ENCODE data around the gene CACNA2D4.

- TF ChIP-seq ZNF33A (CRISPR knock-in tag; IDR thresholded peaks at IDR 0.05; ENCODE audit: borderline replicate concordance), result no peak
- no peak for TF ChIP-seq MLX (CRISPR knock-in tag; IDR thresholded peaks at IDR 0.05)
- no peak for TF ChIP-seq RFX5 (IDR thresholded peaks at IDR 0.05; ENCODE audit: low read depth, low read length)
- TF ChIP-seq ZNF839 (CRISPR knock-in tag; IDR thresholded peaks at IDR 0.05; ENCODE audit: borderline replicate concordance), result no peak
- no peak for TF ChIP-seq SOX6 (IDR thresholded peaks at IDR 0.05)
- TF ChIP-seq SOX6 (CRISPR knock-in tag; IDR thresholded peaks at IDR 0.05), result no peak
- TF ChIP-seq ZNF512 (CRISPR knock-in tag; IDR thresholded peaks at IDR 0.05), result no peak
- TF ChIP-seq CTCF (CRISPR knock-in tag; IDR thresholded peaks at IDR 0.05), result no peak
- no peak for TF ChIP-seq ZHX1 (CRISPR knock-in tag; IDR thresholded peaks at IDR 0.05; ENCODE audit: low read depth)
- no peak for TF ChIP-seq NR2F2 (IDR thresholded peaks at IDR 0.05; ENCODE audit: borderline replicate concordance, low read depth)
- no peak for TF ChIP-seq ZNF605 (CRISPR knock-in tag; IDR thresholded peaks at IDR 0.05)
- no peak for TF ChIP-seq ZNF414 (CRISPR knock-in tag; IDR thresholded peaks at IDR 0.05)
- TF ChIP-seq KLF11 (CRISPR knock-in tag; IDR thresholded peaks at IDR 0.05), result no peak
Measured at GRCh38 chr12:1773937-1774655, 144.4 kb downstream of the CACNA2D4 start.
